Astrocyte (in vitro differentiated cells and primary cell): Measurements from ENCODE around the gene CERS6. TPM values are rescaled to one million over a fixed set of nuclear protein-coding genes. Genes with fewer than 3 reads are reported as not detected.

Source experiments
- DNase-seq: peaks from one replicate; pipeline ENCODE4 v3.0.0-alpha.2; 2010; ENCODE audit warnings: low read depth
- FAIRE-seq: peaks from 2 replicates; lab custom pipeline; 2011; peaks lifted over from hg19 to GRCh38; lab: Jason Lieb, UNC
- H2AFZ ChIP-seq: 2 replicates; pipeline ENCODE4 v1.6.0; 2012; ENCODE audit warnings: low read depth, low read length, inconsistent platforms
- H3K27ac ChIP-seq: 2 replicates; pipeline ENCODE4 v1.5.1; 2011; ENCODE audit warnings: low read depth, low read length, inconsistent platforms
- H3K27me3 ChIP-seq: 2 replicates; pipeline ENCODE4 v1.6.0; 2011; ENCODE audit warnings: low read length, inconsistent platforms; ENCODE audit not compliant: insufficient read depth
- H3K36me3 ChIP-seq: 2 replicates; pipeline ENCODE4 v1.5.1; 2011; ENCODE audit warnings: low read length, inconsistent platforms; ENCODE audit not compliant: insufficient read depth
- H3K4me1 ChIP-seq: 2 replicates; pipeline ENCODE4 v1.5.1; 2011; ENCODE audit warnings: low read length, inconsistent platforms; ENCODE audit not compliant: insufficient read depth
- H3K4me2 ChIP-seq: 2 replicates; pipeline ENCODE4 v1.6.0; 2012; ENCODE audit warnings: low read length, inconsistent platforms
- H3K4me3 ChIP-seq: 2 replicates; pipeline ENCODE4 v1.5.1; 2011; ENCODE audit warnings: low read depth, mild to moderate bottlenecking, low read length, inconsistent platforms; ENCODE audit not compliant: insufficient read depth
- H3K79me2 ChIP-seq: 2 replicates; pipeline ENCODE4 v1.6.0; 2012; ENCODE audit warnings: mild to moderate bottlenecking, low read length, inconsistent platforms; ENCODE audit not compliant: insufficient read depth
- H3K9ac ChIP-seq: 2 replicates; pipeline ENCODE4 v1.6.0; 2012; ENCODE audit warnings: mild to moderate bottlenecking, low read length, inconsistent platforms
- H3K9me3 ChIP-seq: 2 replicates; pipeline ENCODE4 v1.5.1; 2012; ENCODE audit warnings: low read depth, mild to moderate bottlenecking, low read length, inconsistent platforms; ENCODE audit not compliant: insufficient read depth
- H4K20me1 ChIP-seq: 2 replicates; pipeline ENCODE4 v1.6.0; 2012; ENCODE audit warnings: low read length, inconsistent platforms; ENCODE audit not compliant: insufficient read depth
- H3K27ac Mint-ChIP-seq: one replicate; pipeline ENCODE4 v1.8.0; 2021; ENCODE audit warnings: mild to moderate bottlenecking, mixed read lengths; ENCODE audit not compliant: unreplicated experiment
- H3K27me3 Mint-ChIP-seq: one replicate; pipeline ENCODE4 v1.8.0; 2021; ENCODE audit warnings: low read depth, mixed read lengths; ENCODE audit not compliant: unreplicated experiment
- H3K36me3 Mint-ChIP-seq: one replicate; pipeline ENCODE4 v1.8.0; 2021; ENCODE audit warnings: low read depth, mixed read lengths; ENCODE audit not compliant: unreplicated experiment
- H3K4me1 Mint-ChIP-seq: one replicate; pipeline ENCODE4 v1.8.0; 2021; ENCODE audit warnings: low read depth, mixed read lengths; ENCODE audit not compliant: unreplicated experiment
- H3K4me3 Mint-ChIP-seq: one replicate; pipeline ENCODE4 v1.8.0; 2021; ENCODE audit warnings: mild to moderate bottlenecking, moderate library complexity, mixed read lengths; ENCODE audit not compliant: unreplicated experiment
- H3K9me3 Mint-ChIP-seq: one replicate; pipeline ENCODE4 v1.8.0; 2021; ENCODE audit warnings: mild to moderate bottlenecking, mixed read lengths; ENCODE audit not compliant: unreplicated experiment
- EZH2 ChIP-seq: IDR thresholded peaks from 2 replicates; pipeline ENCODE4 v1.6.1; 2012; ENCODE audit warnings: mild to moderate bottlenecking, low read length, inconsistent platforms; ENCODE audit not compliant: insufficient read depth
- total RNA-seq: library from RNA; stranded (reverse); gene quantifications from 2 replicates; pipeline ENCODE4 v1.2.1, GENCODE V29; 2021
- TF ChIP-seq, protein P1 (sequence below): IDR thresholded peaks from 2 replicates; pipeline ENCODE4 v1.5.1; 2011; ENCODE audit warnings: low read depth, mild to moderate bottlenecking, inconsistent platforms, low read length, moderate library complexity; ENCODE audit not compliant: insufficient read depth

The CERS6 gene
- total RNA-seq, 1 donor from 2014 or later = 23.4 TPM

DNA sequence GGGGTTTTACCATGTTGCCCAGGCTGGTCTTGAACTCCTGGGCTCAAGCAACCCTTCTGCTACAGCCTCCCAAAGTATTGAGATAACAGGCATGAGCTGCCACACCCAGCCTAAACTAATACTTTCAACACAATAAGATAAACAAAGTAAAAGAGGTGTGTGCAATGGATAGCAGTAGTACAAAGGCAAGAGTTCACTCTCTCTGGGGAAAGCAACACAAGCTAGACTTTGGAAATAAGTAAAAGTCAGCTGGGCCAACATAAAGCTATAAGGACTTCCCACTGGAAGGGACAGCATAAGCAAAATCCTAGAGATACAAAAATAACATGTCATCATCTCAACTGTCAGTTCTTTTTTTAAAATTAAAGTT, 341.2 kb downstream of the CERS6 start:
- Histone ChIP-seq H3K4me3 (no peak overlapping the region), H3K4me1 (peaks cover 2% of the 10 kb centered on the region), H3K9me3 (no peaks in the 10 kb centered on the region), H3K27me3 (no peaks in the 10 kb centered on the region), H4K20me1 (no peaks in the 10 kb centered on the region), H3K27ac (no peak overlapping the region), H3K4me2 (no peak overlapping the region), H3K36me3 (no peaks in the 10 kb centered on the region), H2AFZ (no peak overlapping the region), H3K9ac (no peak overlapping the region), H3K79me2 (no peaks in the 10 kb centered on the region)
- FAIRE-seq (no peak), DNase-seq (no peak)
- H3K36me3 Mint-ChIP-seq = no peaks in the 10 kb centered on the region
- H3K27ac Mint-ChIP-seq = no peak overlapping the region
- no peak overlapping the region for H3K4me3 Mint-ChIP-seq
- H3K4me1 Mint-ChIP-seq = peaks cover 4% of the 10 kb centered on the region
- TF ChIP-seq EZH2 = no peak
- TF ChIP-seq, protein P1, sequence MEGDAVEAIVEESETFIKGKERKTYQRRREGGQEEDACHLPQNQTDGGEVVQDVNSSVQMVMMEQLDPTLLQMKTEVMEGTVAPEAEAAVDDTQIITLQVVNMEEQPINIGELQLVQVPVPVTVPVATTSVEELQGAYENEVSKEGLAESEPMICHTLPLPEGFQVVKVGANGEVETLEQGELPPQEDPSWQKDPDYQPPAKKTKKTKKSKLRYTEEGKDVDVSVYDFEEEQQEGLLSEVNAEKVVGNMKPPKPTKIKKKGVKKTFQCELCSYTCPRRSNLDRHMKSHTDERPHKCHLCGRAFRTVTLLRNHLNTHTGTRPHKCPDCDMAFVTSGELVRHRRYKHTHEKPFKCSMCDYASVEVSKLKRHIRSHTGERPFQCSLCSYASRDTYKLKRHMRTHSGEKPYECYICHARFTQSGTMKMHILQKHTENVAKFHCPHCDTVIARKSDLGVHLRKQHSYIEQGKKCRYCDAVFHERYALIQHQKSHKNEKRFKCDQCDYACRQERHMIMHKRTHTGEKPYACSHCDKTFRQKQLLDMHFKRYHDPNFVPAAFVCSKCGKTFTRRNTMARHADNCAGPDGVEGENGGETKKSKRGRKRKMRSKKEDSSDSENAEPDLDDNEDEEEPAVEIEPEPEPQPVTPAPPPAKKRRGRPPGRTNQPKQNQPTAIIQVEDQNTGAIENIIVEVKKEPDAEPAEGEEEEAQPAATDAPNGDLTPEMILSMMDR = no peak
- no peaks in the 10 kb centered on the region for H3K27me3 Mint-ChIP-seq
- H3K9me3 Mint-ChIP-seq = no peaks in the 10 kb centered on the region

DNA sequence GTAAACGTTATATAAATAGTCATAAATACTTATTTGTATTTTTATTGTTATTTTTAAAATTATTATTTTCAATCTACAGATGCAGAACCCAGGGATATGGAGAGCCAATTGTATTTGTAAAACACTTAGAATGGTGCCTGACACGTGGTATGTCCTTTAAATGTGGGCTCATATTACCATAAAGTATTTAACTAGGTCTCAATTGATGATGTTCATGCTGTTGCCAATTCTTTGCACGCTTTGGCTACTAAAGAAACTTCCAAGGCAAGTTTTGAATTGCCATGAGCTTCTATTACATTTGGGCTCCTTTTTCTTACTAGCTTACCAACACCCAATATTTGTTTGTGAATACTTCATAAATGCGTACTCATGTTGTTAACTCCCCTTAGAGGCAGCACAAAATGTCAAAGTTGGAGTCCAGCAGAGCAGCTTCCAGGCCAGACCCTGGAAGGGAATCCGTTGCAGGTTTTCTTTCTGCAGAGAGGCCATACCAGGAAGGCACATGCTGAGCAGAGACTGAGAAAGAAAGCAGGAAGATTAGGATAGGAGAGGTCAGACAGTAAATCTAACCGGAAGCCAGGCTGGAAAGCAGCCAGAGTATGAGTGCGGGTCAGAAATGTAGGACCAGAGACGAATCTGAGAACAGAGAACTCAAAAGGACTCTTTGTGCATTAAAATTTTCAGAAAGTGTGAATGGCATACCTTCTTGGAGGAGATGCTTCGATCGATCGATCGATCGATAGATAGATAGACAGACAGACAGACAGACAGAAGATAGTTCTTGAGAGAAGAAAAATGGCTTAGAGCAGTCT, 342.2 kb downstream of the CERS6 start:
- H3K27me3 Mint-ChIP-seq = no peaks in the 10 kb centered on the region
- Histone ChIP-seq H3K4me3 (no peak overlapping the region), H3K4me2 (no peak overlapping the region), H3K9ac (no peak overlapping the region), H3K4me1 (peaks cover 5% of the 10 kb centered on the region), H3K27ac (no peak overlapping the region), H2AFZ (no peak overlapping the region), H3K27me3 (no peaks in the 10 kb centered on the region), H3K9me3 (no peaks in the 10 kb centered on the region), H3K79me2 (no peaks in the 10 kb centered on the region), H3K36me3 (no peaks in the 10 kb centered on the region), H4K20me1 (no peaks in the 10 kb centered on the region)
- H3K4me3 Mint-ChIP-seq = no peak overlapping the region
- DNase-seq (no peak), FAIRE-seq (no peak)
- TF ChIP-seq, protein P1 = no peak
- no peak for TF ChIP-seq EZH2
- H3K27ac Mint-ChIP-seq = no peak overlapping the region
- H3K36me3 Mint-ChIP-seq = no peaks in the 10 kb centered on the region
- H3K4me1 Mint-ChIP-seq = peaks cover 4% of the 10 kb centered on the region
- H3K9me3 Mint-ChIP-seq = no peaks in the 10 kb centered on the region

DNA sequence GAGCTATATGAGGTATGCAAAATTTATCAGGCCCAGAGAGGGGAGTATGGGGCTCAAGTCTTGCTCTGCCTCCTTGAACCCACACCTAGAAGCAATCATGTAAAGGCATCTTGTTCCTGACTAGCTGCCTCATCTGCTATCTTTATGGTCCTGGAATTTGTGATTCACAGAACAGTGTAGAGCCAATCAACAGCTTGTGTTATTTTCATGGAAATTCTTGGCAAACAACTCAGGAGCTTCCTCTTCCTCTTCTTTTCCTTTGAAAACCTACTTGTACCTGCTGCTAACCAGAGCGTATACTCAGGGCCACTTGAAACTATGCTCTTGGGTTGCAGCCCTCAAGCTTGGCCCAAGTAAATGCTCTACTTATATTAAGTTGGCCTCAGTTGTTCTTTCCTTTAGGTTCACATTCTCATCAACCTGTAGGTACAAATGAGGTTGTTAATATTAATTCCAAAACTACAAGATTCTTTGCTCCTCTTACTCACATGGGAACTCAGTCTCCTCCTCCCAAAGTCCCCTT, 342.9 kb downstream of the CERS6 start:
- H2AFZ ChIP-seq = no peak overlapping the region
- no peak for TF ChIP-seq EZH2
- TF ChIP-seq, protein P1 = no peak
- H3K4me2 ChIP-seq = no peak overlapping the region
- H3K4me1 ChIP-seq = peaks cover 5% of the 10 kb centered on the region
- no peak overlapping the region for H3K9ac ChIP-seq
- Mint-ChIP-seq H3K36me3 (no peaks in the 10 kb centered on the region), H3K9me3 (no peaks in the 10 kb centered on the region), H3K4me1 (peaks cover 4% of the 10 kb centered on the region), H3K4me3 (no peak overlapping the region), H3K27ac (no peak overlapping the region), H3K27me3 (no peaks in the 10 kb centered on the region)
- no peaks in the 10 kb centered on the region for H4K20me1 ChIP-seq
- no peak for DNase-seq
- FAIRE-seq = no peak
- H3K27ac ChIP-seq = no peak overlapping the region
- H3K9me3 ChIP-seq = no peaks in the 10 kb centered on the region
- H3K27me3 ChIP-seq = no peaks in the 10 kb centered on the region
- no peak overlapping the region for H3K4me3 ChIP-seq
- no peaks in the 10 kb centered on the region for H3K79me2 ChIP-seq
- H3K36me3 ChIP-seq = no peaks in the 10 kb centered on the region
